Glutamatergic neuron (in vitro differentiated cells): ENCODE results near the gene RAB3GAP2. TPM values are rescaled to one million over a fixed set of nuclear protein-coding genes. Genes with fewer than 3 reads are reported as not detected.
"Not testable (repeated sequence)": the region's sequence is repeated elsewhere in the genome, so short reads cannot be mapped to it uniquely, and the experiment has no call there.

Experiments used
- DNase-seq: peaks from one replicate; pipeline ENCODE4 v3.0.0; 2022
- H3K27ac Mint-ChIP-seq: one replicate; pipeline ENCODE4 v1.8.0; 2020; ENCODE audit warnings: mild to moderate bottlenecking, mixed read lengths, inconsistent platforms; ENCODE audit not compliant: unreplicated experiment
- H3K27me3 Mint-ChIP-seq: one replicate; pipeline ENCODE4 v1.8.0; 2020; ENCODE audit warnings: mild to moderate bottlenecking, moderate library complexity, mixed read lengths, inconsistent platforms; ENCODE audit not compliant: unreplicated experiment
- H3K36me3 Mint-ChIP-seq: one replicate; pipeline ENCODE4 v1.8.0; 2020; ENCODE audit warnings: mild to moderate bottlenecking, mixed read lengths, inconsistent platforms; ENCODE audit not compliant: unreplicated experiment
- H3K4me1 Mint-ChIP-seq: one replicate; pipeline ENCODE4 v1.8.0; 2020; ENCODE audit warnings: mild to moderate bottlenecking, low read depth, mixed read lengths, inconsistent platforms; ENCODE audit not compliant: unreplicated experiment
- H3K4me3 Mint-ChIP-seq: one replicate; pipeline ENCODE4 v1.8.0; 2020; ENCODE audit warnings: mild to moderate bottlenecking, mixed read lengths, inconsistent platforms; ENCODE audit not compliant: unreplicated experiment
- H3K9me3 Mint-ChIP-seq: one replicate; pipeline ENCODE4 v1.8.0; 2020; ENCODE audit warnings: mild to moderate bottlenecking, moderate library complexity, mixed read lengths, inconsistent platforms; ENCODE audit not compliant: unreplicated experiment
- CTCF ChIP-seq: fragments of 200-600 bp; sonication (generic); IDR thresholded peaks from one replicate; pipeline ENCODE4 v1.5.0; 2021; ENCODE audit not compliant: partially characterized antibody, unreplicated experiment
- total RNA-seq: library from RNA; stranded (reverse); fragmentation: NEBNext Ultra II Directional; extraction: Animal tissue kit (Norgen Biotek cat#: 25700); gene quantifications from one replicate; pipeline ENCODE4 v1.2.1, GENCODE V29; 2021; ENCODE audit not compliant: unreplicated experiment

Gene RAB3GAP2
- total RNA-seq, 1 donor from 2014 or later: 65.3 TPM

- DNase-seq: no peak
- Mint-ChIP-seq H3K9me3 (no peaks in the 10 kb centered on the region), H3K4me1 (peaks cover 8% of the 10 kb centered on the region), H3K36me3 (no peaks in the 10 kb centered on the region), H3K4me3 (no peak overlapping the region), H3K27me3 (no peaks in the 10 kb centered on the region), H3K27ac (peak overlapping the region; percentile 34)
- TF ChIP-seq CTCF: no peak
Measured at GRCh38 chr1:220213382-220213983, 58.8 kb downstream of the RAB3GAP2 start.

GRCh38 chr1:220207411-220207810, 64.8 kb downstream of the RAB3GAP2 start:
- H3K4me1 Mint-ChIP-seq: no peaks in the 10 kb centered on the region
- H3K4me3 Mint-ChIP-seq: no peak overlapping the region
- DNase-seq: no peak
- H3K9me3 Mint-ChIP-seq: no peaks in the 10 kb centered on the region
- H3K27me3 Mint-ChIP-seq: no peaks in the 10 kb centered on the region
- TF ChIP-seq CTCF: no peak
- H3K27ac Mint-ChIP-seq: no peak overlapping the region
- no peaks in the 10 kb centered on the region for H3K36me3 Mint-ChIP-seq

GRCh38 chr1:220204758-220205157, 67.5 kb downstream of the RAB3GAP2 start:
- not testable (repeated sequence) for DNase-seq

GRCh38 chr1:220203816-220204215, 68.4 kb downstream of the RAB3GAP2 start:
- H3K4me1 Mint-ChIP-seq: no peaks in the 10 kb centered on the region
- no peak for TF ChIP-seq CTCF
- DNase-seq: no peak
- no peaks in the 10 kb centered on the region for H3K36me3 Mint-ChIP-seq
- no peaks in the 10 kb centered on the region for H3K27me3 Mint-ChIP-seq
- H3K4me3 Mint-ChIP-seq: no peak overlapping the region
- H3K27ac Mint-ChIP-seq: no peak overlapping the region
- no peaks in the 10 kb centered on the region for H3K9me3 Mint-ChIP-seq

More at GRCh38 chr1:220204758-220205157, 67.5 kb downstream of the RAB3GAP2 start:
- not testable (repeated sequence) for H3K4me3 Mint-ChIP-seq, H3K27me3 Mint-ChIP-seq, H3K36me3 Mint-ChIP-seq, H3K4me1 Mint-ChIP-seq, H3K9me3 Mint-ChIP-seq, H3K27ac Mint-ChIP-seq

- no peak overlapping the region for H3K4me3 Mint-ChIP-seq
- H3K4me1 Mint-ChIP-seq: no peaks in the 10 kb centered on the region
- no peak for DNase-seq
- no peaks in the 10 kb centered on the region for H3K27me3 Mint-ChIP-seq
- H3K27ac Mint-ChIP-seq: no peak overlapping the region
- H3K9me3 Mint-ChIP-seq: no peaks in the 10 kb centered on the region
- no peaks in the 10 kb centered on the region for H3K36me3 Mint-ChIP-seq
- no peak for TF ChIP-seq CTCF
Measured at GRCh38 chr1:220198186-220199005, 73.9 kb downstream of the RAB3GAP2 start.
